Measurements from ENCODE around the gene POM121L2. TPM values are rescaled to one million over a fixed set of nuclear protein-coding genes. Genes with fewer than 3 reads are reported as not detected.

Gene POM121L2
- total and polyA plus RNA-seq, 2 donors (not counting 3 experiments of a cell fraction or from before 2014, with no cell fraction given), result not detected

DNA sequence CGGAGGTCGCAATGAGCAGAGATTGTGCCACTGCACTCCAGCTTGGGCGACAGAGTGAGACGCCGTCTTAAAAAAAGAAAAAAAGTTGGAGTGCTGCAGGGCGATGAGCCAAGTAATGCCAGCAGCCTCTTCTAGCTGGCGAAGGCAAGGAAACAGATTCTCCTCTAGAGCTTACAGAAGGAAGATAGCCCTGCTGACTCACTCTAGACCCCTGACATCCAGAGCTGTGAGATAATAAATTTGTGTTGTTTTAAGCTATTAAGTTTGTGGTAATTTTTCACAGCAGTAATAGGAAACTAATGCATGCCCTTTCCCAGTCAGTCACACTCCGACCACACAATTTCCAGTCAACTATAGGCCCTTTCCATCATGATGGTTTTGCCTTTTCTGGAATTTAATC, 48.2 kb downstream of the POM121L2 start:
- H3K9ac ChIP-seq (replicated peaks; ENCODE audit: extremely low read depth, insufficient read depth, low read length), result no peak overlapping the region
- H3K9me3 ChIP-seq (replicated peaks; ENCODE audit: control insufficient read depth, insufficient read depth, low read length), result no peaks in the 10 kb centered on the region
- FAIRE-seq, result no peak
- dilution Hi-C loops (cut with MboI; ENCODE audit: extremely low pct_ligation_motif_present, low sequenced_read_pairs) (no loop called here), intact Hi-C loops (cut with micrococcal nuclease) (no loop called here)
- H3K9me1 ChIP-seq (replicated peaks; ENCODE audit: control insufficient read depth, extremely low read depth, insufficient read depth, low read length), result no peaks in the 10 kb centered on the region
- no peaks in the 10 kb centered on the region for H4K20me1 ChIP-seq (replicated peaks; ENCODE audit: control insufficient read depth, extremely low read depth, insufficient read depth, low read length)
- H3K4me1 ChIP-seq (ENCODE audit: control insufficient read depth, extremely low read depth, insufficient read depth, low read length), result no peaks in the 10 kb centered on the region
- POLR2A ChIA-PET, result interaction anchor here (0.7 kb wide), 1 partner anchor 8 kb away, joined by 3 read pairs; no protein-coding TSS in a partner anchor
- no peak overlapping the region for H3K27ac ChIP-seq (ENCODE audit: insufficient read depth, low read depth, low read length)
- no peak overlapping the region for H3K4me2 ChIP-seq (ENCODE audit: insufficient read depth, low read length)
- no peak for DNase-seq (ENCODE audit: low read depth, low spot score)
- TF ChIP-seq, protein P1, sequence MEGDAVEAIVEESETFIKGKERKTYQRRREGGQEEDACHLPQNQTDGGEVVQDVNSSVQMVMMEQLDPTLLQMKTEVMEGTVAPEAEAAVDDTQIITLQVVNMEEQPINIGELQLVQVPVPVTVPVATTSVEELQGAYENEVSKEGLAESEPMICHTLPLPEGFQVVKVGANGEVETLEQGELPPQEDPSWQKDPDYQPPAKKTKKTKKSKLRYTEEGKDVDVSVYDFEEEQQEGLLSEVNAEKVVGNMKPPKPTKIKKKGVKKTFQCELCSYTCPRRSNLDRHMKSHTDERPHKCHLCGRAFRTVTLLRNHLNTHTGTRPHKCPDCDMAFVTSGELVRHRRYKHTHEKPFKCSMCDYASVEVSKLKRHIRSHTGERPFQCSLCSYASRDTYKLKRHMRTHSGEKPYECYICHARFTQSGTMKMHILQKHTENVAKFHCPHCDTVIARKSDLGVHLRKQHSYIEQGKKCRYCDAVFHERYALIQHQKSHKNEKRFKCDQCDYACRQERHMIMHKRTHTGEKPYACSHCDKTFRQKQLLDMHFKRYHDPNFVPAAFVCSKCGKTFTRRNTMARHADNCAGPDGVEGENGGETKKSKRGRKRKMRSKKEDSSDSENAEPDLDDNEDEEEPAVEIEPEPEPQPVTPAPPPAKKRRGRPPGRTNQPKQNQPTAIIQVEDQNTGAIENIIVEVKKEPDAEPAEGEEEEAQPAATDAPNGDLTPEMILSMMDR (IDR thresholded peaks at IDR 0.05; ENCODE audit: extremely low read depth in 1 of 2, insufficient read depth in 1 of 2, low read depth in 1 of 2, low read length in 2 of 2), result no peak
- TF ChIP-seq EZH2 (IDR thresholded peaks at IDR 0.05; ENCODE audit: borderline replicate concordance, low read depth, low read length, severe bottlenecking), result no peak
- no peak for TF ChIP-seq FOS (IDR thresholded peaks at IDR 0.05; ENCODE audit: borderline replicate concordance, insufficient read depth, low read length)
- TF ChIP-seq, protein P2, sequence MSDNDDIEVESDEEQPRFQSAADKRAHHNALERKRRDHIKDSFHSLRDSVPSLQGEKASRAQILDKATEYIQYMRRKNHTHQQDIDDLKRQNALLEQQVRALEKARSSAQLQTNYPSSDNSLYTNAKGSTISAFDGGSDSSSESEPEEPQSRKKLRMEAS (IDR thresholded peaks at IDR 0.05; ENCODE audit: insufficient read depth, insufficient read length), result no peak
- TF ChIP-seq POLR2A (IDR thresholded peaks at IDR 0.05; ENCODE audit: low read depth, low read length), result no peak
- no peak for TF ChIP-seq MYC (IDR thresholded peaks at IDR 0.05; ENCODE audit: low read depth, low read length)
- no peak for TF ChIP-seq GATA2 (IDR thresholded peaks at IDR 0.05; ENCODE audit: insufficient read depth, insufficient read length, low read depth, low read length)
- TF ChIP-seq JUN (IDR thresholded peaks at IDR 0.05; ENCODE audit: borderline replicate concordance, insufficient read depth, insufficient read length, low read depth), result no peak
- TF ChIP-seq POLR2AphosphoS5 (IDR thresholded peaks at IDR 0.05; ENCODE audit: insufficient read depth, low read depth, low read length), result no peak
- H3K36me3 ChIP-seq (ENCODE audit: control insufficient read depth in 2 of 2, extremely low read depth in 1 of 2, insufficient read depth in 2 of 2, low read length in 2 of 2), result no peaks in the 10 kb centered on the region
- no TSS peak for BruUV-seq (replicated peaks)
- no peak overlapping the region for H3K4me3 ChIP-seq (replicated peaks in 1 of 3; ENCODE audit: insufficient read depth in 1 of 3, low read depth in 1 of 3, low read length in 3 of 3)
- CTCF ChIA-PET, result interaction anchor here (1.0 kb wide), 1 partner anchor 14 kb away, joined by 3 read pairs; no protein-coding TSS in a partner anchor
- H3K27me3 ChIP-seq (ENCODE audit: control insufficient read depth in 2 of 2, insufficient read depth in 2 of 2, low read length in 2 of 2), result peaks cover 15 to 17% of the 10 kb centered on the region in 2 experiments
- H2AFZ ChIP-seq (ENCODE audit: low read depth, low read length), result no peak overlapping the region
- no peaks in the 10 kb centered on the region for H3K79me2 ChIP-seq (ENCODE audit: control insufficient read depth, insufficient read depth, low read length)
